DND-41 (cell line): ENCODE results near the gene RAD54L2.

ENCODE experiments used
- EZH2 ChIP-seq: IDR thresholded peaks from 3 replicates; pipeline ENCODE4 v1.6.1; 2012; ENCODE audit warnings: borderline replicate concordance, low read depth, mild to moderate bottlenecking, moderate library complexity, low read length, inconsistent platforms; ENCODE audit not compliant: severe bottlenecking
- TF ChIP-seq, protein P1 (sequence below): IDR thresholded peaks from 2 replicates; pipeline ENCODE4 v1.5.1; 2012; ENCODE audit warnings: borderline replicate concordance, low read length, moderate library complexity, mild to moderate bottlenecking; ENCODE audit not compliant: poor library complexity, severe bottlenecking; ENCODE audit errors: extremely low read depth

DNA sequence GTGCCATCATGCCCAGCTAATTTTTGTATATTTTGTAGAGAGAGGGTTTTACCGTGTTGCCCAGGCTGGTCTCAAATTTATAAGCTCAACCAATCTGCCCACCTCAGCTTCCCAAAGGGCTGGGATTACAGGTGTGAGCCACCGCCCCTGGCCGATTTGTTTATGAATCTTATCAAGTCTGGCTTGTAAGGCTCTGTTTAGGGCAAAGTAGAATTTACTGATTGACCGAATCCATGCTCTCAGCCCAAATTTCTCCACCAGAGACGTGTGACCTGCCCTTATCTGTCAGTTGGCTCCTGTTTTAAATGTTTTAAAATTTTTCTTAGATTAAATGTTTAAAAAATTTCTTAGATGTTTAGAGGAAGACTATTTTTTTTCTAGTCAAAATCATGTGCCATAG lies 19.5 kb downstream of the RAD54L2 start:
- TF ChIP-seq, protein P1, sequence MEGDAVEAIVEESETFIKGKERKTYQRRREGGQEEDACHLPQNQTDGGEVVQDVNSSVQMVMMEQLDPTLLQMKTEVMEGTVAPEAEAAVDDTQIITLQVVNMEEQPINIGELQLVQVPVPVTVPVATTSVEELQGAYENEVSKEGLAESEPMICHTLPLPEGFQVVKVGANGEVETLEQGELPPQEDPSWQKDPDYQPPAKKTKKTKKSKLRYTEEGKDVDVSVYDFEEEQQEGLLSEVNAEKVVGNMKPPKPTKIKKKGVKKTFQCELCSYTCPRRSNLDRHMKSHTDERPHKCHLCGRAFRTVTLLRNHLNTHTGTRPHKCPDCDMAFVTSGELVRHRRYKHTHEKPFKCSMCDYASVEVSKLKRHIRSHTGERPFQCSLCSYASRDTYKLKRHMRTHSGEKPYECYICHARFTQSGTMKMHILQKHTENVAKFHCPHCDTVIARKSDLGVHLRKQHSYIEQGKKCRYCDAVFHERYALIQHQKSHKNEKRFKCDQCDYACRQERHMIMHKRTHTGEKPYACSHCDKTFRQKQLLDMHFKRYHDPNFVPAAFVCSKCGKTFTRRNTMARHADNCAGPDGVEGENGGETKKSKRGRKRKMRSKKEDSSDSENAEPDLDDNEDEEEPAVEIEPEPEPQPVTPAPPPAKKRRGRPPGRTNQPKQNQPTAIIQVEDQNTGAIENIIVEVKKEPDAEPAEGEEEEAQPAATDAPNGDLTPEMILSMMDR = no peak
- TF ChIP-seq EZH2 = no peak
